Thyroid gland (tissue), 4 donors: ENCODE results near the gene INPP5J.

Experiments
- CTCF ChIP-seq, 6 experiments: fragments of 200-600 bp in 3 of 6; fragments of 450-650 bp in 3 of 6; sonication (generic) in 3 of 6; IDR thresholded peaks; one replicate each; pipeline ENCODE4 v1.5.1; 2016 to 2019; ENCODE audit warnings: antibody characterized with exemption in 6 of 6, mild to moderate bottlenecking in 2 of 6, inconsistent platforms in 1 of 6, moderate library complexity in 1 of 6
- POLR2A ChIP-seq, 2 donors: fragments of 450-650 bp; IDR thresholded peaks; one replicate each; pipeline ENCODE4 v1.6.1; 2017; ENCODE audit warnings: antibody characterized with exemption in 2 of 2, mild to moderate bottlenecking in 2 of 2, moderate library complexity in 1 of 2

GRCh38 chr22:31086703-31087330, 35.9 kb upstream of the INPP5J start:
- no peak for TF ChIP-seq POLR2A (IDR thresholded peaks at IDR 0.05)
- no peak for TF ChIP-seq CTCF (IDR thresholded peaks at IDR 0.05)
